ENCODE measurements around the gene TGFB2.

DNA sequence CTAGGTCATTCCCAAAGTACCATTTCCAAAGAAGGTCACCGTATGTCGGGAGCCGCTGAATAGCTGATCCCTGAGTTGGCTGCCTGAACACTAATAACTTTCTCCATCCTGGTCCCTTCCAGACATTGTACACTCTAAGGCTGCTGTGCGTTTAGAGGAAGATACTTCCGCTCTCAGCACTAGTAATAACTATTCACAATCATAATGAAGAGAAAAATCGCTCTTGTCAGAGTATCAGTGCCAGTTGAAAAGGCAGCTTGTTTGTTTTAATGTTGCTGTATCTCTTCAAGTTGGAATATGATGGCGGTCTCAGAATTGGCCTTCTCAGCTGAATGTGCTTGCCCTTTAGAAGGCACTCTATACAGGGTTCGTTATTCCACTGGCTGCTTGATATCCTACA, 43.5 kb downstream of the TGFB2 start:
- no peak for TF ChIP-seq EGR1 (IDR thresholded peaks at IDR 0.05; ENCODE audit: low read depth in 2 of 2)
- no peak for TF ChIP-seq HNF4A (conservative IDR thresholded peaks at IDR 0.05)
- TF ChIP-seq CTCF (IDR thresholded peaks at IDR 0.05; ENCODE audit: low read depth, low read length, missing input control) = no peak
- no peak for TF ChIP-seq YY1 (IDR thresholded peaks at IDR 0.05)
- no peak for TF ChIP-seq GABPA (IDR thresholded peaks at IDR 0.05 in 1 of 2, conservative IDR thresholded peaks at IDR 0.05 in 1 of 2)
- TF ChIP-seq, protein P1, sequence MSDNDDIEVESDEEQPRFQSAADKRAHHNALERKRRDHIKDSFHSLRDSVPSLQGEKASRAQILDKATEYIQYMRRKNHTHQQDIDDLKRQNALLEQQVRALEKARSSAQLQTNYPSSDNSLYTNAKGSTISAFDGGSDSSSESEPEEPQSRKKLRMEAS (IDR thresholded peaks at IDR 0.05) = no peak
- no peak for TF ChIP-seq REST (IDR thresholded peaks at IDR 0.05)
- no peak for TF ChIP-seq JUND (IDR thresholded peaks at IDR 0.05)
- no peak for TF ChIP-seq RAD21 (IDR thresholded peaks at IDR 0.05)
- TF ChIP-seq TAF1 (conservative IDR thresholded peaks at IDR 0.05) = no peak

Measured in liver (tissue), 3 donors.